ENCODE data around the gene TEX13A. TPM values are rescaled to one million over a fixed set of nuclear protein-coding genes. Genes with fewer than 3 reads are reported as not detected.

Gene TEX13A
- total RNA-seq = not detected in 2 replicates

- no peak for DNase-seq (ENCODE audit: low read depth)
- H3K4me3 ChIP-seq (ENCODE audit: low read depth, low read length) = no peak within 1 kb of the TSS
- TF ChIP-seq CTCF (IDR thresholded peaks at IDR 0.05; ENCODE audit: insufficient read depth, low read depth, low read length) = no peak
These were observed at the start of gene TEX13A for GRCh38 chrX:105220636-105221035. TEX13A (minus strand) TSS chrX:105220694; CDS start chrX:105220397, 297 bp downstream.

- no peak overlapping the region for H3K4me3 ChIP-seq (ENCODE audit: low read depth, low read length)
- TF ChIP-seq CTCF (IDR thresholded peaks at IDR 0.05; ENCODE audit: insufficient read depth, low read depth, low read length) = no peak
- DNase-seq (ENCODE audit: low read depth) = no peak
These were observed 48.9 kb upstream of the TEX13A start for GRCh38 chrX:105269386-105269785.

- no peak overlapping the region for H3K4me3 ChIP-seq (ENCODE audit: low read depth, low read length)
- no peak for TF ChIP-seq CTCF (IDR thresholded peaks at IDR 0.05; ENCODE audit: insufficient read depth, low read depth, low read length)
- no peak for DNase-seq (ENCODE audit: low read depth)
These were observed 46.7 kb upstream of the TEX13A start for GRCh38 chrX:105267167-105267566.

GRCh38 chrX:105266456-105266855 is 46.0 kb upstream of the TEX13A start:
- H3K4me3 ChIP-seq (ENCODE audit: low read depth, low read length) = no peak overlapping the region
- DNase-seq (ENCODE audit: low read depth) = no peak
- no peak for TF ChIP-seq CTCF (IDR thresholded peaks at IDR 0.05; ENCODE audit: insufficient read depth, low read depth, low read length)

GRCh38 chrX:105265093-105265492 is 44.6 kb upstream of the TEX13A start:
- no peak for TF ChIP-seq CTCF (IDR thresholded peaks at IDR 0.05; ENCODE audit: insufficient read depth, low read depth, low read length)
- no peak overlapping the region for H3K4me3 ChIP-seq (ENCODE audit: low read depth, low read length)
- no peak for DNase-seq (ENCODE audit: low read depth)

- DNase-seq (ENCODE audit: low read depth) = no peak
- TF ChIP-seq CTCF (IDR thresholded peaks at IDR 0.05; ENCODE audit: insufficient read depth, low read depth, low read length) = no peak
- H3K4me3 ChIP-seq (ENCODE audit: low read depth, low read length) = no peak overlapping the region
These were observed 43.3 kb upstream of the TEX13A start for GRCh38 chrX:105263801-105264200.

GRCh38 chrX:105263171-105263570 is 42.7 kb upstream of the TEX13A start:
- TF ChIP-seq CTCF (IDR thresholded peaks at IDR 0.05; ENCODE audit: insufficient read depth, low read depth, low read length) = no peak
- no peak overlapping the region for H3K4me3 ChIP-seq (ENCODE audit: low read depth, low read length)
- DNase-seq (ENCODE audit: low read depth) = no peak

Measured in fibroblast of villous mesenchyme (primary cell).